ENCODE measurements around the gene NOP53. TPM values are rescaled to one million over a fixed set of nuclear protein-coding genes. Genes with fewer than 3 reads are reported as not detected.

Gene NOP53
- polyA plus RNA-seq, 1 donor from 2014 or later: 87.0 TPM

DNA sequence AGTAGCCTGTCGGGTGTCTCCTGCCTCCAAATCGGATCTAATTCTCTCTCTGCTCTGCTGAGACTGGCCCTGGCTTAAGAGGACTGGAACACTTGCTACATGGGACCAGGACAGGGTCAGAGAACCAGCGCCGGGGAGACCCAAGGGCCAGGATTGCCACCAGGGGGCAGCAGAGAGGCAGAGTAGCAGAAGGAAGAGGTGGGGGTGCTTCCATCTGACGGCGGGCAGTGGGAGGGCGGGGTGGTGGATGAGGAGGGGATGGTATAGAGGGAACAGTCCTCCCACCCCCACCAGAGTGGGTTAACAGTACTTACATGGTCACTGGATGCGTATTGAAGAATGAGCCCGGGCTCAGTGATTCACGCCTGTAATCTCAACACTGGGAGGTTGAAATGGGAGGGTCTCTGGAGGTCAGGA lies 45.1 kb downstream of the NOP53 start:
- Histone ChIP-seq H3K36me3 (ENCODE audit: insufficient read depth, low read length) (no peaks in the 10 kb centered on the region), H3K79me2 (replicated peaks; ENCODE audit: insufficient read depth, low read length) (no peaks in the 10 kb centered on the region), H3F3A (ENCODE audit: insufficient read depth, low read length, poor library complexity, severe bottlenecking) (no peaks in the 10 kb centered on the region), H3K9ac (ENCODE audit: low read length) (no peak overlapping the region), H4K20me1 (ENCODE audit: insufficient read depth) (no peaks in the 10 kb centered on the region), H3K9me3 (ENCODE audit: low read length) (no peaks in the 10 kb centered on the region), H3K27me3 (ENCODE audit: insufficient read depth, low read depth, low read length) (no peaks in the 10 kb centered on the region), H3K4me2 (ENCODE audit: low read length) (no peak overlapping the region), H3K27ac (ENCODE audit: low read length) (no peak overlapping the region), H3K9me2 (ENCODE audit: insufficient read depth, low read length) (no peaks in the 10 kb centered on the region), H3K4me3 (ENCODE audit: low read length) (no peak overlapping the region), H2AFZ (ENCODE audit: low read depth, low read length) (no peak overlapping the region)
- TF ChIP-seq EZH2 (IDR thresholded peaks at IDR 0.05; ENCODE audit: borderline replicate concordance, insufficient read depth, low read length, poor library complexity, severe bottlenecking): no peak
- no peak for TF ChIP-seq SMC3 (conservative IDR thresholded peaks at IDR 0.05; ENCODE audit: poor library complexity)
- TF ChIP-seq RAD21 (conservative IDR thresholded peaks at IDR 0.05): no peak
- TF ChIP-seq, protein P1, sequence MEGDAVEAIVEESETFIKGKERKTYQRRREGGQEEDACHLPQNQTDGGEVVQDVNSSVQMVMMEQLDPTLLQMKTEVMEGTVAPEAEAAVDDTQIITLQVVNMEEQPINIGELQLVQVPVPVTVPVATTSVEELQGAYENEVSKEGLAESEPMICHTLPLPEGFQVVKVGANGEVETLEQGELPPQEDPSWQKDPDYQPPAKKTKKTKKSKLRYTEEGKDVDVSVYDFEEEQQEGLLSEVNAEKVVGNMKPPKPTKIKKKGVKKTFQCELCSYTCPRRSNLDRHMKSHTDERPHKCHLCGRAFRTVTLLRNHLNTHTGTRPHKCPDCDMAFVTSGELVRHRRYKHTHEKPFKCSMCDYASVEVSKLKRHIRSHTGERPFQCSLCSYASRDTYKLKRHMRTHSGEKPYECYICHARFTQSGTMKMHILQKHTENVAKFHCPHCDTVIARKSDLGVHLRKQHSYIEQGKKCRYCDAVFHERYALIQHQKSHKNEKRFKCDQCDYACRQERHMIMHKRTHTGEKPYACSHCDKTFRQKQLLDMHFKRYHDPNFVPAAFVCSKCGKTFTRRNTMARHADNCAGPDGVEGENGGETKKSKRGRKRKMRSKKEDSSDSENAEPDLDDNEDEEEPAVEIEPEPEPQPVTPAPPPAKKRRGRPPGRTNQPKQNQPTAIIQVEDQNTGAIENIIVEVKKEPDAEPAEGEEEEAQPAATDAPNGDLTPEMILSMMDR (IDR thresholded peaks at IDR 0.05; ENCODE audit: poor library complexity, severe bottlenecking): peak; percentile 34

DNA sequence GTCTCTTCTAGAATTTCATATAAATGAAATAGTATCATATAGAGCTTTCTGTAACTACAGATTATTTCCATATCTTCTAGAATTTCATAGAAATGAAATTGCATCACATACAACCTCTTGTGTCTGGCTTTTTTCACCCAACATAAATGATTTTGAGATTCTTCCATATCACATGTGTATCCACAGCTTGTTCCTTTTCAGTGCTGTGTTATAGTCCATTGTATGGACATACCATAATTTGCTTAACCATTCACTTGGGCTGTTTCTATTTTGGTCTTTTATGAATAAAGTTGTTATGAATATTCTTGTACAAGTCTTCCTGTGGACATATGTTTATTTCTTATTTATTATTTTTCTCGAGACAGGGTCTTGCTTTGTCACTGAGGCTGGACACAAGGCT lies 47.3 kb downstream of the NOP53 start:
- Histone ChIP-seq H4K20me1 (ENCODE audit: insufficient read depth) (no peaks in the 10 kb centered on the region), H3K79me2 (replicated peaks; ENCODE audit: insufficient read depth, low read length) (no peaks in the 10 kb centered on the region), H2AFZ (ENCODE audit: low read depth, low read length) (no peak overlapping the region), H3K4me3 (ENCODE audit: low read length) (no peak overlapping the region), H3K9me2 (ENCODE audit: insufficient read depth, low read length) (no peaks in the 10 kb centered on the region), H3K9ac (ENCODE audit: low read length) (no peak overlapping the region), H3K27ac (ENCODE audit: low read length) (no peak overlapping the region), H3K36me3 (ENCODE audit: insufficient read depth, low read length) (no peaks in the 10 kb centered on the region), H3K4me2 (ENCODE audit: low read length) (no peak overlapping the region), H3K27me3 (ENCODE audit: insufficient read depth, low read depth, low read length) (no peaks in the 10 kb centered on the region), H3F3A (ENCODE audit: insufficient read depth, low read length, poor library complexity, severe bottlenecking) (no peaks in the 10 kb centered on the region), H3K9me3 (ENCODE audit: low read length) (no peaks in the 10 kb centered on the region)
- TF ChIP-seq EZH2 (IDR thresholded peaks at IDR 0.05; ENCODE audit: borderline replicate concordance, insufficient read depth, low read length, poor library complexity, severe bottlenecking): no peak
- TF ChIP-seq MXI1 (conservative IDR thresholded peaks at IDR 0.05; ENCODE audit: poor library complexity, severe bottlenecking): no peak
- TF ChIP-seq, protein P2, sequence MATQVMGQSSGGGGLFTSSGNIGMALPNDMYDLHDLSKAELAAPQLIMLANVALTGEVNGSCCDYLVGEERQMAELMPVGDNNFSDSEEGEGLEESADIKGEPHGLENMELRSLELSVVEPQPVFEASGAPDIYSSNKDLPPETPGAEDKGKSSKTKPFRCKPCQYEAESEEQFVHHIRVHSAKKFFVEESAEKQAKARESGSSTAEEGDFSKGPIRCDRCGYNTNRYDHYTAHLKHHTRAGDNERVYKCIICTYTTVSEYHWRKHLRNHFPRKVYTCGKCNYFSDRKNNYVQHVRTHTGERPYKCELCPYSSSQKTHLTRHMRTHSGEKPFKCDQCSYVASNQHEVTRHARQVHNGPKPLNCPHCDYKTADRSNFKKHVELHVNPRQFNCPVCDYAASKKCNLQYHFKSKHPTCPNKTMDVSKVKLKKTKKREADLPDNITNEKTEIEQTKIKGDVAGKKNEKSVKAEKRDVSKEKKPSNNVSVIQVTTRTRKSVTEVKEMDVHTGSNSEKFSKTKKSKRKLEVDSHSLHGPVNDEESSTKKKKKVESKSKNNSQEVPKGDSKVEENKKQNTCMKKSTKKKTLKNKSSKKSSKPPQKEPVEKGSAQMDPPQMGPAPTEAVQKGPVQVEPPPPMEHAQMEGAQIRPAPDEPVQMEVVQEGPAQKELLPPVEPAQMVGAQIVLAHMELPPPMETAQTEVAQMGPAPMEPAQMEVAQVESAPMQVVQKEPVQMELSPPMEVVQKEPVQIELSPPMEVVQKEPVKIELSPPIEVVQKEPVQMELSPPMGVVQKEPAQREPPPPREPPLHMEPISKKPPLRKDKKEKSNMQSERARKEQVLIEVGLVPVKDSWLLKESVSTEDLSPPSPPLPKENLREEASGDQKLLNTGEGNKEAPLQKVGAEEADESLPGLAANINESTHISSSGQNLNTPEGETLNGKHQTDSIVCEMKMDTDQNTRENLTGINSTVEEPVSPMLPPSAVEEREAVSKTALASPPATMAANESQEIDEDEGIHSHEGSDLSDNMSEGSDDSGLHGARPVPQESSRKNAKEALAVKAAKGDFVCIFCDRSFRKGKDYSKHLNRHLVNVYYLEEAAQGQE (IDR thresholded peaks at IDR 0.05; ENCODE audit: borderline replicate concordance): no peak
- TF ChIP-seq TAF1 (IDR thresholded peaks at IDR 0.05; ENCODE audit: low read depth): no peak
- no peak for TF ChIP-seq EP300 (conservative IDR thresholded peaks at IDR 0.05; ENCODE audit: poor library complexity, severe bottlenecking)
- TF ChIP-seq POLR2AphosphoS5 (IDR thresholded peaks at IDR 0.05): no peak

DNA sequence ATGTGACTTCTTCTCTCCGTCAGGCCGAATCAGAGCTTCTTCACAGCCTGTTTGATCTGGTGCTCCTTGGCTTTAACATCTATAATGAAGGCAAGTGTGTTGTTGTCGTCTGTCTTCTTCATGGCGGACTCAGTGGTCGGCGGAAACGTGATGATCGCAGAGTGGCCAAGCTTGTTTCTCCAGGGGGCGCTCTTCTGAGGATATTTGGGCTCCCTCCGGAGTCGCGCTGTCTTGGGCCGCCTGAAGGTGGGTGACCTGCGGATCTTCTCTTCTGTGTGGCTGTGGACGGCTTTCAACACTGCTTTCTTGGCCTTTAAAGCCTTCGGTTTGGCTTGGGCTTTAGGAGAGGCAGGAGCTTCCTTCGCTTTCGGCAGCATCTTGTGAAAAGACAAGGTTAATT lies 49.2 kb downstream of the NOP53 start:
- Histone ChIP-seq H3K4me3 (ENCODE audit: low read length) (no peak overlapping the region), H3K36me3 (ENCODE audit: insufficient read depth, low read length) (no peaks in the 10 kb centered on the region), H3K9me3 (ENCODE audit: low read length) (no peaks in the 10 kb centered on the region), H3K9ac (ENCODE audit: low read length) (no peak overlapping the region), H3K27ac (ENCODE audit: low read length) (no peak overlapping the region), H2AFZ (ENCODE audit: low read depth, low read length) (no peak overlapping the region), H3K27me3 (ENCODE audit: insufficient read depth, low read depth, low read length) (no peaks in the 10 kb centered on the region), H3K4me2 (ENCODE audit: low read length) (no peak overlapping the region), H3K79me2 (replicated peaks; ENCODE audit: insufficient read depth, low read length) (no peaks in the 10 kb centered on the region), H3F3A (ENCODE audit: insufficient read depth, low read length, poor library complexity, severe bottlenecking) (no peaks in the 10 kb centered on the region), H4K20me1 (ENCODE audit: insufficient read depth) (no peaks in the 10 kb centered on the region), H3K9me2 (ENCODE audit: insufficient read depth, low read length) (no peaks in the 10 kb centered on the region)
- TF ChIP-seq TAF1 (IDR thresholded peaks at IDR 0.05; ENCODE audit: low read depth) (no peak), EP300 (conservative IDR thresholded peaks at IDR 0.05; ENCODE audit: poor library complexity, severe bottlenecking) (no peak), RAD21 (conservative IDR thresholded peaks at IDR 0.05) (no peak), EZH2 (IDR thresholded peaks at IDR 0.05; ENCODE audit: borderline replicate concordance, insufficient read depth, low read length, poor library complexity, severe bottlenecking) (no peak), SMC3 (conservative IDR thresholded peaks at IDR 0.05; ENCODE audit: poor library complexity) (no peak), POLR2AphosphoS5 (IDR thresholded peaks at IDR 0.05) (no peak), MXI1 (conservative IDR thresholded peaks at IDR 0.05; ENCODE audit: poor library complexity, severe bottlenecking) (no peak)
- TF ChIP-seq, protein P1 (IDR thresholded peaks at IDR 0.05; ENCODE audit: poor library complexity, severe bottlenecking): no peak
- TF ChIP-seq, protein P2 (IDR thresholded peaks at IDR 0.05; ENCODE audit: borderline replicate concordance): no peak
